Neural cell (in vitro differentiated cells): Measurements from ENCODE around the gene SP3. TPM values are rescaled to one million over a fixed set of nuclear protein-coding genes. Genes with fewer than 3 reads are reported as not detected.

Experiments used
- H2AFZ ChIP-seq: fragments of 200-600, 300-800 bp; sonication (generic), shearing (Covaris generic); 2 replicates; pipeline ENCODE4 v1.6.0; 2014; ENCODE audit warnings: low read depth, mild to moderate bottlenecking, antibody characterized with exemption, low read length, moderate library complexity
- H3F3A ChIP-seq: fragments of 200-600 bp; shearing (Covaris generic); 2 replicates; pipeline ENCODE4 v1.6.1; 2016; ENCODE audit warnings: mild to moderate bottlenecking, moderate library complexity, mixed read lengths, antibody characterized with exemption, low read length; ENCODE audit not compliant: insufficient read depth, poor library complexity, severe bottlenecking
- H3K27ac ChIP-seq: fragments of 200-600, 300-800 bp; sonication (generic), shearing (Covaris generic); 2 replicates; pipeline ENCODE4 v1.5.1; 2014; ENCODE audit warnings: mild to moderate bottlenecking, low read length, moderate library complexity
- H3K27me3 ChIP-seq: fragments of 300-800, 200-600 bp; sonication (generic), shearing (Covaris generic); 2 replicates; pipeline ENCODE4 v1.6.0; 2014; ENCODE audit warnings: mild to moderate bottlenecking, low read depth, low read length, moderate library complexity; ENCODE audit not compliant: insufficient read depth
- H3K36me3 ChIP-seq: fragments of 300-800, 200-600 bp; sonication (generic), shearing (Covaris generic); 2 replicates; pipeline ENCODE4 v1.5.1; 2014; ENCODE audit warnings: mild to moderate bottlenecking, antibody characterized with exemption, low read length, moderate library complexity; ENCODE audit not compliant: insufficient read depth
- H3K4me2 ChIP-seq: fragments of 300-800, 200-600 bp; sonication (generic), shearing (Covaris generic); 2 replicates; pipeline ENCODE4 v1.6.0; 2014; ENCODE audit warnings: mild to moderate bottlenecking, low read length
- H3K4me3 ChIP-seq: fragments of 300-800, 200-600 bp; sonication (generic), shearing (Covaris generic); 2 replicates; pipeline ENCODE4 v1.5.1; 2014; ENCODE audit warnings: mild to moderate bottlenecking, low read length, moderate library complexity
- H3K79me2 ChIP-seq: fragments of 200-600 bp; shearing (Covaris generic); replicated peaks from 2 replicates; pipeline ENCODE4 v1.6.0; 2014; ENCODE audit warnings: mild to moderate bottlenecking, low read length, moderate library complexity; ENCODE audit not compliant: insufficient read depth
- H3K9ac ChIP-seq: fragments of 300-800, 200-600 bp; sonication (generic), shearing (Covaris generic); 2 replicates; pipeline ENCODE4 v1.6.1; 2016; ENCODE audit warnings: mild to moderate bottlenecking, low read length, mixed read lengths
- H3K9me2 ChIP-seq: fragments of 200-600 bp; shearing (Covaris generic); 2 replicates; pipeline ENCODE4 v1.6.1; 2016; ENCODE audit warnings: mild to moderate bottlenecking, low read length, mixed read lengths; ENCODE audit not compliant: insufficient read depth
- H3K9me3 ChIP-seq: fragments of 200-600, 300-800 bp; sonication (generic), shearing (Covaris generic); 2 replicates; pipeline ENCODE4 v1.6.1; 2016; ENCODE audit warnings: mild to moderate bottlenecking, mixed run types, low read length, moderate library complexity, mixed read lengths
- H4K20me1 ChIP-seq: fragments of 200-600 bp; shearing (Covaris generic); 2 replicates; pipeline ENCODE4 v1.6.1; 2016; ENCODE audit warnings: mild to moderate bottlenecking, mixed run types; ENCODE audit not compliant: insufficient read depth
- EP300 ChIP-seq: fragments of 450-650 bp; conservative IDR thresholded peaks from 2 replicates; pipeline ENCODE4 v1.6.1; 2014; ENCODE audit warnings: antibody characterized with exemption, mild to moderate bottlenecking, moderate library complexity; ENCODE audit not compliant: poor library complexity, severe bottlenecking
- EZH2 ChIP-seq: fragments of 200-600, 300-800 bp; shearing (Covaris generic), sonication (generic); IDR thresholded peaks from 2 replicates; pipeline ENCODE4 v1.6.1; 2014; ENCODE audit warnings: antibody characterized with exemption, low read length, borderline replicate concordance, mild to moderate bottlenecking; ENCODE audit not compliant: insufficient read depth, poor library complexity, severe bottlenecking
- MXI1 ChIP-seq: fragments of 450-650 bp; conservative IDR thresholded peaks from 2 replicates; pipeline ENCODE4 v1.6.1; 2014; ENCODE audit warnings: antibody characterized with exemption, mild to moderate bottlenecking; ENCODE audit not compliant: poor library complexity, severe bottlenecking
- POLR2AphosphoS5 ChIP-seq: IDR thresholded peaks from 2 replicates; pipeline ENCODE4 v1.6.1; 2012
- RAD21 ChIP-seq: fragments of 450-650 bp; conservative IDR thresholded peaks from 2 replicates; pipeline ENCODE4 v1.6.1; 2014; ENCODE audit warnings: antibody characterized with exemption, mild to moderate bottlenecking, moderate library complexity
- SMC3 ChIP-seq: fragments of 450-650 bp; conservative IDR thresholded peaks from 2 replicates; pipeline ENCODE4 v1.6.1; 2014; ENCODE audit warnings: antibody characterized with exemption, mild to moderate bottlenecking, moderate library complexity; ENCODE audit not compliant: poor library complexity
- TAF1 ChIP-seq: IDR thresholded peaks from 2 replicates; pipeline ENCODE4 v1.6.1; 2012; ENCODE audit warnings: low read depth
- polyA plus RNA-seq: library from polyadenylated mRNA; depleted of rRNA; stranded (reverse); fragments of >200 nt; gene quantifications from 2 replicates; pipeline ENCODE4 v1.2.3, GENCODE V29; 2014
- TF ChIP-seq, protein P1 (sequence below): IDR thresholded peaks from 2 replicates; pipeline ENCODE4 v1.6.1; 2012; ENCODE audit warnings: borderline replicate concordance
- TF ChIP-seq, protein P2 (sequence below): fragments of 450-650 bp; IDR thresholded peaks from 2 replicates; pipeline ENCODE4 v1.5.1; 2014; ENCODE audit warnings: antibody characterized with exemption, mild to moderate bottlenecking, moderate library complexity; ENCODE audit not compliant: poor library complexity, severe bottlenecking

The SP3 gene
- polyA plus RNA-seq, 1 donor from 2014 or later, result 57.8 TPM

GRCh38 chr2:173953047-173953424 lies 12.1 kb downstream of the SP3 start:
- Histone ChIP-seq H3K27me3 (no peaks in the 10 kb centered on the region), H3K79me2 (peaks cover 99% of the 10 kb centered on the region), H4K20me1 (no peaks in the 10 kb centered on the region)

DNA sequence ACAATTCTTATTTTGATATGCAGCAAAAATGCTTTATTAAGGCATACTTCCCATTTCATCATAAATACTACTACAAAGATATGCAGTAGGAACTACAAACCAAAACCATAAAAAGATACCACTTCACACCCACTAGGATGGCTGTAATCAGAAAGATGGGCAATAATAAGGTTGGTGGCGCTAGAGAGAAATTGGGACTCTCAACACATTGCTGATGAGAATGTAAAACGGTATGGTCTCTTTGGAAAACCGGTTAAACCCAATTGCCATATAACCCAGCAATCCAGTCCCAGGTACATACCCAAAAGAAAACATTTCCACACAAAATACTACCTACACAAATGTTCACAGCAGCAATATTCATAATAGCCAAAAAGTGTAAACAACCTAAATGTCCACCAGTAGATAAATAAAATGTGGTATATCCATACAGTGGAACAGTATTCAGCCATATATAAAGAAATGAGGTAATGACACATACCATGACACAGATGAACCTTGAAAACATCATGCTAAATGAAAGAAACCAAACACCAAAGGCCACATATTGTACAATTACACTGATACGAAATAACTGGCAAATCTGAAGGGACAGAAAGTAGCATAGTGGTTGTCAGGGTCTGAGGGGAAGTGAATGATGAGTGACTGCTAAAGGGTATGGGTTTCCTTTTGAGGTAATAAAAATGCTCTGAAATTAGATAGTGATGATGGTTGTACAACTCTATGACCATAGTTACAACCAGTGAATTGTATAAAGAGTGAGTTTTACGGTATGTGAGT lies 12.7 kb downstream of the SP3 start:
- Histone ChIP-seq H3K9me2 (no peaks in the 10 kb centered on the region), H3K27me3 (no peaks in the 10 kb centered on the region), H4K20me1 (no peaks in the 10 kb centered on the region), H3K27ac (no peak overlapping the region), H3K9ac (no peak overlapping the region), H3K79me2 (peaks cover 99% of the 10 kb centered on the region), H3K36me3 (peaks cover 24% of the 10 kb centered on the region), H3K4me2 (no peak overlapping the region), H3K4me3 (no peak overlapping the region), H2AFZ (no peak overlapping the region), H3F3A (peaks cover 1% of the 10 kb centered on the region), H3K9me3 (peaks cover 3% of the 10 kb centered on the region)
- TF ChIP-seq EZH2 (no peak), SMC3 (no peak), EP300 (no peak), RAD21 (no peak), MXI1 (no peak), TAF1 (no peak), POLR2AphosphoS5 (no peak)
- TF ChIP-seq, protein P1, sequence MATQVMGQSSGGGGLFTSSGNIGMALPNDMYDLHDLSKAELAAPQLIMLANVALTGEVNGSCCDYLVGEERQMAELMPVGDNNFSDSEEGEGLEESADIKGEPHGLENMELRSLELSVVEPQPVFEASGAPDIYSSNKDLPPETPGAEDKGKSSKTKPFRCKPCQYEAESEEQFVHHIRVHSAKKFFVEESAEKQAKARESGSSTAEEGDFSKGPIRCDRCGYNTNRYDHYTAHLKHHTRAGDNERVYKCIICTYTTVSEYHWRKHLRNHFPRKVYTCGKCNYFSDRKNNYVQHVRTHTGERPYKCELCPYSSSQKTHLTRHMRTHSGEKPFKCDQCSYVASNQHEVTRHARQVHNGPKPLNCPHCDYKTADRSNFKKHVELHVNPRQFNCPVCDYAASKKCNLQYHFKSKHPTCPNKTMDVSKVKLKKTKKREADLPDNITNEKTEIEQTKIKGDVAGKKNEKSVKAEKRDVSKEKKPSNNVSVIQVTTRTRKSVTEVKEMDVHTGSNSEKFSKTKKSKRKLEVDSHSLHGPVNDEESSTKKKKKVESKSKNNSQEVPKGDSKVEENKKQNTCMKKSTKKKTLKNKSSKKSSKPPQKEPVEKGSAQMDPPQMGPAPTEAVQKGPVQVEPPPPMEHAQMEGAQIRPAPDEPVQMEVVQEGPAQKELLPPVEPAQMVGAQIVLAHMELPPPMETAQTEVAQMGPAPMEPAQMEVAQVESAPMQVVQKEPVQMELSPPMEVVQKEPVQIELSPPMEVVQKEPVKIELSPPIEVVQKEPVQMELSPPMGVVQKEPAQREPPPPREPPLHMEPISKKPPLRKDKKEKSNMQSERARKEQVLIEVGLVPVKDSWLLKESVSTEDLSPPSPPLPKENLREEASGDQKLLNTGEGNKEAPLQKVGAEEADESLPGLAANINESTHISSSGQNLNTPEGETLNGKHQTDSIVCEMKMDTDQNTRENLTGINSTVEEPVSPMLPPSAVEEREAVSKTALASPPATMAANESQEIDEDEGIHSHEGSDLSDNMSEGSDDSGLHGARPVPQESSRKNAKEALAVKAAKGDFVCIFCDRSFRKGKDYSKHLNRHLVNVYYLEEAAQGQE, result no peak
- TF ChIP-seq, protein P2, sequence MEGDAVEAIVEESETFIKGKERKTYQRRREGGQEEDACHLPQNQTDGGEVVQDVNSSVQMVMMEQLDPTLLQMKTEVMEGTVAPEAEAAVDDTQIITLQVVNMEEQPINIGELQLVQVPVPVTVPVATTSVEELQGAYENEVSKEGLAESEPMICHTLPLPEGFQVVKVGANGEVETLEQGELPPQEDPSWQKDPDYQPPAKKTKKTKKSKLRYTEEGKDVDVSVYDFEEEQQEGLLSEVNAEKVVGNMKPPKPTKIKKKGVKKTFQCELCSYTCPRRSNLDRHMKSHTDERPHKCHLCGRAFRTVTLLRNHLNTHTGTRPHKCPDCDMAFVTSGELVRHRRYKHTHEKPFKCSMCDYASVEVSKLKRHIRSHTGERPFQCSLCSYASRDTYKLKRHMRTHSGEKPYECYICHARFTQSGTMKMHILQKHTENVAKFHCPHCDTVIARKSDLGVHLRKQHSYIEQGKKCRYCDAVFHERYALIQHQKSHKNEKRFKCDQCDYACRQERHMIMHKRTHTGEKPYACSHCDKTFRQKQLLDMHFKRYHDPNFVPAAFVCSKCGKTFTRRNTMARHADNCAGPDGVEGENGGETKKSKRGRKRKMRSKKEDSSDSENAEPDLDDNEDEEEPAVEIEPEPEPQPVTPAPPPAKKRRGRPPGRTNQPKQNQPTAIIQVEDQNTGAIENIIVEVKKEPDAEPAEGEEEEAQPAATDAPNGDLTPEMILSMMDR, result no peak

More at GRCh38 chr2:173953047-173953424, 12.1 kb downstream of the SP3 start:
- no peak overlapping the region for H3K4me3 ChIP-seq
- TF ChIP-seq EZH2 (no peak), POLR2AphosphoS5 (no peak), TAF1 (no peak), SMC3 (no peak), RAD21 (no peak), MXI1 (no peak), EP300 (no peak)
- TF ChIP-seq, protein P1, result no peak
- TF ChIP-seq, protein P2, result no peak
- H3K36me3 ChIP-seq, result peaks cover 20% of the 10 kb centered on the region
- no peak overlapping the region for H2AFZ ChIP-seq
- no peak overlapping the region for H3K27ac ChIP-seq
- H3F3A ChIP-seq, result peaks cover 3% of the 10 kb centered on the region
- no peak overlapping the region for H3K9ac ChIP-seq
- no peak overlapping the region for H3K4me2 ChIP-seq
- H3K9me3 ChIP-seq, result peaks cover 3% of the 10 kb centered on the region
- H3K9me2 ChIP-seq, result no peaks in the 10 kb centered on the region
